HepG2 (cell line): ENCODE measurements around the gene CHD9. TPM values are rescaled to one million over a fixed set of nuclear protein-coding genes. Genes with fewer than 3 reads are reported as not detected.

ENCODE experiments used
- ATAC-seq: fragments of 200-7000 bp; cut with Tn5 transposase; 3 replicates; pipeline ENCODE4 v1.9.1; 2020; ENCODE audit warnings: mild to moderate bottlenecking, moderate library complexity
- BruUV-seq: library from RNA; stranded (reverse); fragments of 400-500 nt; replicated peaks from 2 replicates; lab custom pipeline; 2021; lab: Mats Ljungman, UMichigan
- CTCF ChIA-PET: fragments of 300-600 bp; formaldehyde crosslinking; extraction: SDS; loops from one replicate; lab custom pipeline; 2021; ENCODE audit warnings: low total read pairs, inconsistent platforms, low intra/inter-chr PET ratio; lab: Yijun Ruan, JAX
- POLR2A ChIA-PET: fragments of 350-600 bp; sonication (Branson Sonifier 250); formaldehyde crosslinking; loops from one replicate; lab custom pipeline; 2020; ENCODE audit warnings: antibody characterized with exemption, inconsistent platforms; lab: Yijun Ruan, JAX
- DNase-seq: peaks from one replicate; pipeline ENCODE4 v3.0.0-alpha.2; 2015; ENCODE audit warnings: low spot score
- FAIRE-seq: peaks from 3 replicates; lab custom pipeline; 2011; peaks lifted over from hg19 to GRCh38; lab: Jason Lieb, UNC
- H2AFZ ChIP-seq: one replicate; pipeline ENCODE4 v1.6.1; 2011; ENCODE audit warnings: low read length, inconsistent platforms
- H3K27ac ChIP-seq: fragments of 300-600 bp; 3 replicates; pipeline ENCODE4 v1.8.0; 2011; ENCODE audit warnings: mixed run types, mild to moderate bottlenecking, mixed read lengths, low read length, inconsistent platforms; ENCODE audit not compliant: insufficient read depth; ENCODE audit errors: extremely low read length
- H3K27me3 ChIP-seq, 2 experiments: fragments of 200-600 bp in 1 of 2; 2 replicates in 1 of 2; 3 replicates in 1 of 2; pipeline versions ENCODE4 v1.6.0 to v1.8.0; 2011; ENCODE audit warnings: low read length in 2 of 2, mild to moderate bottlenecking in 2 of 2, moderate library complexity in 2 of 2, inconsistent platforms in 1 of 2; ENCODE audit not compliant: insufficient read depth in 2 of 2, control insufficient read depth in 1 of 2
- H3K36me3 ChIP-seq, 2 experiments: fragments of 200-600 bp in 1 of 2; replicated peaks in 1 of 2; 2 replicates in 1 of 2; 3 replicates in 1 of 2; pipeline versions ENCODE4 v1.5.1 to v1.8.0; 2011; ENCODE audit warnings: low read length in 2 of 2, inconsistent platforms in 1 of 2; ENCODE audit not compliant: insufficient read depth in 2 of 2, control insufficient read depth in 1 of 2
- H3K4me1 ChIP-seq: 2 replicates; pipeline ENCODE4 v1.5.1; 2012; ENCODE audit warnings: low read length, inconsistent platforms; ENCODE audit not compliant: insufficient read depth
- H3K4me2 ChIP-seq: 2 replicates; pipeline ENCODE4 v1.6.0; 2011; ENCODE audit warnings: low read depth, low read length, inconsistent platforms
- H3K4me3 ChIP-seq, 3 experiments: fragments of 200-600 bp in 1 of 3; sonication (generic), shearing (Covaris generic) in 1 of 3; replicated peaks in 1 of 3; 2 replicates each; pipeline ENCODE4 v1.5.1; 2011 to 2016; ENCODE audit warnings: low read length in 3 of 3, inconsistent platforms in 2 of 3, low read depth in 2 of 3, mild to moderate bottlenecking in 2 of 3, control low read depth in 1 of 3, mixed read lengths in 1 of 3; ENCODE audit not compliant: insufficient read depth in 1 of 3
- H3K79me2 ChIP-seq: one replicate; pipeline ENCODE4 v1.6.1; 2011; ENCODE audit warnings: low read length, inconsistent platforms; ENCODE audit not compliant: insufficient read depth
- H3K9ac ChIP-seq: 2 replicates; pipeline ENCODE4 v1.6.0; 2011; ENCODE audit warnings: mild to moderate bottlenecking, low read depth, low read length, inconsistent platforms; ENCODE audit not compliant: insufficient read depth
- H3K9me3 ChIP-seq: 2 replicates; pipeline ENCODE4 v1.5.1; 2012; ENCODE audit warnings: mild to moderate bottlenecking, low read length
- H4K20me1 ChIP-seq: 2 replicates; pipeline ENCODE4 v1.6.0; 2011; ENCODE audit warnings: inconsistent platforms, mild to moderate bottlenecking, low read length, moderate library complexity; ENCODE audit not compliant: insufficient read depth
- ADNP ChIP-seq: sonication (generic); formaldehyde crosslinking; IDR thresholded peaks from 2 replicates; pipeline ENCODE4 v1.4.0; 2020; ENCODE audit warnings: missing genetic modification reagents
- ARNT2 ChIP-seq: sonication (generic); formaldehyde crosslinking; IDR thresholded peaks from 2 replicates; pipeline ENCODE4 v1.8.0; 2022; ENCODE audit warnings: mild to moderate bottlenecking, low read depth, missing genetic modification reagents, moderate library complexity
- KAT8 ChIP-seq: IDR thresholded peaks from 2 replicates; pipeline ENCODE4 v1.6.1; 2016; ENCODE audit warnings: missing genetic modification reagents, missing compliant biosample characterization
- PAF1 ChIP-seq: IDR thresholded peaks from 2 replicates; pipeline ENCODE4 v1.6.1; 2016; ENCODE audit warnings: missing genetic modification reagents, missing compliant biosample characterization
- SMYD3 ChIP-seq: sonication (generic); formaldehyde crosslinking; IDR thresholded peaks from 2 replicates; pipeline ENCODE4 v1.8.1; 2023; ENCODE audit warnings: mild to moderate bottlenecking, missing genetic modification reagents
- SOX13 ChIP-seq, 3 experiments: fragments of 450-650 bp in 1 of 3; sonication (generic) in 1 of 3; formaldehyde crosslinking in 1 of 3; IDR thresholded peaks in 2 of 3; conservative IDR thresholded peaks in 1 of 3; 2 replicates each; pipeline versions ENCODE4 v1.5.0 to v1.6.1; 2016 to 2020; ENCODE audit warnings: antibody characterized with exemption in 1 of 3, mild to moderate bottlenecking in 1 of 3, missing compliant biosample characterization in 1 of 3, missing genetic modification reagents in 1 of 3, moderate library complexity in 1 of 3
- STAT5B ChIP-seq: sonication (generic); formaldehyde crosslinking; IDR thresholded peaks from 2 replicates; pipeline ENCODE4 v1.4.0; 2020; ENCODE audit warnings: missing genetic modification reagents
- ZBTB42 ChIP-seq: sonication (generic); formaldehyde crosslinking; IDR thresholded peaks from 2 replicates; pipeline ENCODE4 v1.5.0; 2020; ENCODE audit warnings: mild to moderate bottlenecking, missing genetic modification reagents
- ZNF121 ChIP-seq: sonication (generic); formaldehyde crosslinking; IDR thresholded peaks from 2 replicates; pipeline ENCODE4 v1.5.0; 2020; ENCODE audit warnings: mild to moderate bottlenecking, missing genetic modification reagents
- WGBS: methylation state at CpG from one replicate; pipeline ENCODE4 v1.1.6; 2017; ENCODE audit warnings: low lambda C conversion rate; 5-methylcytosine and 5-hydroxymethylcytosine counted together
- in situ Hi-C: cut with HindIII; loops from 2 replicates; pipeline ENCODE4 v1.10.0; 2017; ENCODE audit warnings: low pct_unique_long_range_greater_than_20kb; ENCODE audit not compliant: extremely low pct_ligation_motif_present
- intact Hi-C: fragments of 100-400 bp; cut with micrococcal nuclease; formaldehyde crosslinking; loops from one replicate; pipeline ENCODE4 v1.10.0; 2022; ENCODE audit not compliant: unreplicated experiment
- polyA plus RNA-seq, 8 experiments: library from polyadenylated mRNA; depleted of rRNA in 3 of 8; stranded (reverse) in 7 of 8; unstranded in 1 of 8; fragments of >200 nt; fragmentation: Illumina TruSeq in 4 of 8; extraction: Trizol in 4 of 8; gene quantifications; 2 replicates each; pipeline versions ENCODE4 v1.2.1 to v1.2.3, GENCODE V29; 2011 to 2016; ENCODE audit warnings: low read depth in 4 of 8, missing spikeins in 1 of 8, mixed read lengths in 1 of 8; ENCODE audit not compliant: insufficient read depth in 1 of 8
- total RNA-seq, 5 experiments: library from RNA; depleted of rRNA; stranded (reverse); fragments of >200 nt; fragmentation: Illumina TruSeq; extraction: Trizol; gene quantifications; 2 replicates each; pipeline ENCODE4 v1.2.3, GENCODE V29; 2016; ENCODE audit warnings: low read depth in 1 of 5
- TF ChIP-seq, protein P1 (sequence below): sonication (generic); formaldehyde crosslinking; IDR thresholded peaks from 2 replicates; pipeline ENCODE4 v1.4.0; 2020; ENCODE audit warnings: missing genetic modification reagents, mild to moderate bottlenecking, borderline replicate concordance
- TF ChIP-seq, protein P2 (sequence below): sonication (generic); formaldehyde crosslinking; IDR thresholded peaks from 2 replicates; pipeline ENCODE4 v1.5.0; 2020; ENCODE audit warnings: mild to moderate bottlenecking, missing genetic modification reagents
- TF ChIP-seq, protein P3 (sequence below), 2 experiments: fragments of 450-650 bp in 1 of 2; sonication (generic) in 1 of 2; formaldehyde crosslinking; IDR thresholded peaks; 2 replicates each; pipeline versions ENCODE4 v1.5.0 to v1.8.0; 2020 to 2022; ENCODE audit warnings: mild to moderate bottlenecking in 1 of 2, missing genetic modification reagents in 1 of 2
- TF ChIP-seq, protein P4 (sequence below): sonication (generic); formaldehyde crosslinking; IDR thresholded peaks from 2 replicates; pipeline ENCODE4 v1.5.1; 2020; ENCODE audit warnings: mild to moderate bottlenecking, missing genetic modification reagents, moderate library complexity
- TF ChIP-seq, protein P5 (sequence below): sonication (generic); formaldehyde crosslinking; IDR thresholded peaks from 2 replicates; pipeline ENCODE4 v1.8.1; 2022; ENCODE audit warnings: low read depth, mild to moderate bottlenecking, missing genetic modification reagents
- TF ChIP-seq, protein P6 (sequence below): sonication (generic); formaldehyde crosslinking; IDR thresholded peaks from 2 replicates; pipeline ENCODE4 v1.8.0; 2022; ENCODE audit warnings: mild to moderate bottlenecking, missing genetic modification reagents, moderate library complexity

Gene CHD9
- total and polyA plus RNA-seq, 2 of the 13 experiments (the other 11 are each of a cell fraction or from before 2014, with no cell fraction given), result 23.4 to 27.7 TPM

DNA sequence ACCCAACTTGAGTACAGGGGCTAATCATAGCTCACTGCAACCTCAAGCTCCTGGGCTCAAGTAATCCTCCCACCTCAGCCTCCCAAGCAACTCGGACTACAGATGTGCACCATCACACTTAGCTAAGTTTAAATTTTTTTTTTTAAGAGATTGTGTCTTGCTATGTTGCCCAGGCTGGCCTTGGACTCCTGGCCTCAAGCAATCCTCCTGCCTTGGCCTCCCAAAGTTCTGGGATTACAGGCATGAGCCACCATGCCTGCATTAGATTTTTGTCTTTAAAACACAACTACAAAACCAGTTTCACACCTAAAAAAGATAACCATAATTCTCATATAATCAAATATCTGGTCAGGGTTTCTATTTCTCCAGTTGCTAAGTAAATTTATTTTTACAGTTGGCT, 147.1 kb downstream of the CHD9 start:
- no peak overlapping the region for H3K9ac ChIP-seq
- no peak overlapping the region for H2AFZ ChIP-seq
- no peak for DNase-seq
- TF ChIP-seq, protein P1, sequence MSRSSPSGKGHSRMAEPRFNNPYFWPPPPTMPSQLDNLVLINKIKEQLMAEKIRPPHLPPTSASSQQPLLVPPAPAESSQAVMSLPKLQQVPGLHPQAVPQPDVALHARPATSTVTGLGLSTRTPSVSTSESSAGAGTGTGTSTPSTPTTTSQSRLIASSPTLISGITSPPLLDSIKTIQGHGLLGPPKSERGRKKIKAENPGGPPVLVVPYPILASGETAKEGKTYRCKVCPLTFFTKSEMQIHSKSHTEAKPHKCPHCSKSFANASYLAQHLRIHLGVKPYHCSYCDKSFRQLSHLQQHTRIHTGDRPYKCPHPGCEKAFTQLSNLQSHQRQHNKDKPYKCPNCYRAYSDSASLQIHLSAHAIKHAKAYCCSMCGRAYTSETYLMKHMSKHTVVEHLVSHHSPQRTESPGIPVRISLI, result no peak
- TF ChIP-seq, protein P2, sequence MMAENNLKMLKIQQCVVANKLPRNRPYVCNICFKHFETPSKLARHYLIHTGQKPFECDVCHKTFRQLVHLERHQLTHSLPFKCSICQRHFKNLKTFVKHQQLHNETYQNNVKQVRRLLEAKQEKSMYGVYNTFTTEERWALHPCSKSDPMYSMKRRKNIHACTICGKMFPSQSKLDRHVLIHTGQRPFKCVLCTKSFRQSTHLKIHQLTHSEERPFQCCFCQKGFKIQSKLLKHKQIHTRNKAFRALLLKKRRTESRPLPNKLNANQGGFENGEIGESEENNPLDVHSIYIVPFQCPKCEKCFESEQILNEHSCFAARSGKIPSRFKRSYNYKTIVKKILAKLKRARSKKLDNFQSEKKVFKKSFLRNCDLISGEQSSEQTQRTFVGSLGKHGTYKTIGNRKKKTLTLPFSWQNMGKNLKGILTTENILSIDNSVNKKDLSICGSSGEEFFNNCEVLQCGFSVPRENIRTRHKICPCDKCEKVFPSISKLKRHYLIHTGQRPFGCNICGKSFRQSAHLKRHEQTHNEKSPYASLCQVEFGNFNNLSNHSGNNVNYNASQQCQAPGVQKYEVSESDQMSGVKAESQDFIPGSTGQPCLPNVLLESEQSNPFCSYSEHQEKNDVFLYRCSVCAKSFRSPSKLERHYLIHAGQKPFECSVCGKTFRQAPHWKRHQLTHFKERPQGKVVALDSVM (CRISPR knock-in tag), result peak; percentile 84
- TF ChIP-seq, protein P3, sequence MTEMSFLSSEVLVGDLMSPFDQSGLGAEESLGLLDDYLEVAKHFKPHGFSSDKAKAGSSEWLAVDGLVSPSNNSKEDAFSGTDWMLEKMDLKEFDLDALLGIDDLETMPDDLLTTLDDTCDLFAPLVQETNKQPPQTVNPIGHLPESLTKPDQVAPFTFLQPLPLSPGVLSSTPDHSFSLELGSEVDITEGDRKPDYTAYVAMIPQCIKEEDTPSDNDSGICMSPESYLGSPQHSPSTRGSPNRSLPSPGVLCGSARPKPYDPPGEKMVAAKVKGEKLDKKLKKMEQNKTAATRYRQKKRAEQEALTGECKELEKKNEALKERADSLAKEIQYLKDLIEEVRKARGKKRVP (CRISPR knock-in tag; IDR thresholded peaks at IDR 0.05), result no peak
- no peak for TF ChIP-seq SOX13 (IDR thresholded peaks at IDR 0.05)
- TF ChIP-seq SOX13 (CRISPR knock-in tag; conservative IDR thresholded peaks at IDR 0.05 in 1 of 2, IDR thresholded peaks at IDR 0.05 in 1 of 2), result no peak
- no peak for TF ChIP-seq ZBTB42 (CRISPR knock-in tag)
- TF ChIP-seq STAT5B (CRISPR knock-in tag), result no peak
- peak; percentile 76 for TF ChIP-seq ZNF121
- TF ChIP-seq, protein P4, sequence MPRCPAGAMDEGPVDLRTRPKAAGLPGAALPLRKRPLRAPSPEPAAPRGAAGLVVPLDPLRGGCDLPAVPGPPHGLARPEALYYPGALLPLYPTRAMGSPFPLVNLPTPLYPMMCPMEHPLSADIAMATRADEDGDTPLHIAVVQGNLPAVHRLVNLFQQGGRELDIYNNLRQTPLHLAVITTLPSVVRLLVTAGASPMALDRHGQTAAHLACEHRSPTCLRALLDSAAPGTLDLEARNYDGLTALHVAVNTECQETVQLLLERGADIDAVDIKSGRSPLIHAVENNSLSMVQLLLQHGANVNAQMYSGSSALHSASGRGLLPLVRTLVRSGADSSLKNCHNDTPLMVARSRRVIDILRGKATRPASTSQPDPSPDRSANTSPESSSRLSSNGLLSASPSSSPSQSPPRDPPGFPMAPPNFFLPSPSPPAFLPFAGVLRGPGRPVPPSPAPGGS (CRISPR knock-in tag), result no peak
- TF ChIP-seq SMYD3 (CRISPR knock-in tag), result no peak
- no peak for TF ChIP-seq PAF1 (CRISPR knock-in tag)
- TF ChIP-seq KAT8 (CRISPR knock-in tag), result no peak
- TF ChIP-seq, protein P5, sequence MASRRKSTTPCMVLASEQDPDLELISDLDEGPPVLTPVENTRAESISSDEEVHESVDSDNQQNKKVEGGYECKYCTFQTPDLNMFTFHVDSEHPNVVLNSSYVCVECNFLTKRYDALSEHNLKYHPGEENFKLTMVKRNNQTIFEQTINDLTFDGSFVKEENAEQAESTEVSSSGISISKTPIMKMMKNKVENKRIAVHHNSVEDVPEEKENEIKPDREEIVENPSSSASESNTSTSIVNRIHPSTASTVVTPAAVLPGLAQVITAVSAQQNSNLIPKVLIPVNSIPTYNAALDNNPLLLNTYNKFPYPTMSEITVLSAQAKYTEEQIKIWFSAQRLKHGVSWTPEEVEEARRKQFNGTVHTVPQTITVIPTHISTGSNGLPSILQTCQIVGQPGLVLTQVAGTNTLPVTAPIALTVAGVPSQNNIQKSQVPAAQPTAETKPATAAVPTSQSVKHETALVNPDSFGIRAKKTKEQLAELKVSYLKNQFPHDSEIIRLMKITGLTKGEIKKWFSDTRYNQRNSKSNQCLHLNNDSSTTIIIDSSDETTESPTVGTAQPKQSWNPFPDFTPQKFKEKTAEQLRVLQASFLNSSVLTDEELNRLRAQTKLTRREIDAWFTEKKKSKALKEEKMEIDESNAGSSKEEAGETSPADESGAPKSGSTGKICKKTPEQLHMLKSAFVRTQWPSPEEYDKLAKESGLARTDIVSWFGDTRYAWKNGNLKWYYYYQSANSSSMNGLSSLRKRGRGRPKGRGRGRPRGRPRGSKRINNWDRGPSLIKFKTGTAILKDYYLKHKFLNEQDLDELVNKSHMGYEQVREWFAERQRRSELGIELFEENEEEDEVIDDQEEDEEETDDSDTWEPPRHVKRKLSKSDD, result no peak
- TF ChIP-seq ADNP (CRISPR knock-in tag), result no peak
- no peak for TF ChIP-seq ARNT2
- TF ChIP-seq, protein P6, sequence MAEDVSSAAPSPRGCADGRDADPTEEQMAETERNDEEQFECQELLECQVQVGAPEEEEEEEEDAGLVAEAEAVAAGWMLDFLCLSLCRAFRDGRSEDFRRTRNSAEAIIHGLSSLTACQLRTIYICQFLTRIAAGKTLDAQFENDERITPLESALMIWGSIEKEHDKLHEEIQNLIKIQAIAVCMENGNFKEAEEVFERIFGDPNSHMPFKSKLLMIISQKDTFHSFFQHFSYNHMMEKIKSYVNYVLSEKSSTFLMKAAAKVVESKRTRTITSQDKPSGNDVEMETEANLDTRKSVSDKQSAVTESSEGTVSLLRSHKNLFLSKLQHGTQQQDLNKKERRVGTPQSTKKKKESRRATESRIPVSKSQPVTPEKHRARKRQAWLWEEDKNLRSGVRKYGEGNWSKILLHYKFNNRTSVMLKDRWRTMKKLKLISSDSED, result no peak
- TF ChIP-seq, all 625 proteins: peak for 2
- ATAC-seq (no peak), FAIRE-seq (no peak)
- Histone ChIP-seq H3K9me3 (no peaks in the 10 kb centered on the region), H3K4me1 (no peaks in the 10 kb centered on the region), H3K4me2 (no peak overlapping the region), H3K36me3 (0 out of 5 replicates have a peak, but pooled peaks cover 0 to 3% of the 10 kb centered on the region in 2 experiments), H3K27me3 (no peaks in the 10 kb centered on the region), H3K4me3 (no peak overlapping the region), H4K20me1 (no peaks in the 10 kb centered on the region), H3K79me2 (no peaks in the 10 kb centered on the region), H3K27ac (no peak overlapping the region)
- ChIA-PET CTCF (no interaction called here), POLR2A (no interaction called here)
- intact Hi-C loops (no loop called here), in situ Hi-C loops (no loop called here)
- 96% methylated on average over 1 of the region's 1 CpG for WGBS
- BruUV-seq, result no TSS peak
